HepG2 (cell line): ENCODE results near the gene TRAF3. TPM values are rescaled to one million over a fixed set of nuclear protein-coding genes. Genes with fewer than 3 reads are reported as not detected.
"Not testable (repeated sequence)": the region's sequence is repeated elsewhere in the genome, so short reads cannot be mapped to it uniquely, and the experiment has no call there.

Experiments used
- ATAC-seq: fragments of 200-7000 bp; cut with Tn5 transposase; 3 replicates; pipeline ENCODE4 v1.9.1; 2020; ENCODE audit warnings: mild to moderate bottlenecking, moderate library complexity
- BruUV-seq: library from RNA; stranded (reverse); fragments of 400-500 nt; replicated peaks from 2 replicates; lab custom pipeline; 2021; lab: Mats Ljungman, UMichigan
- CTCF ChIA-PET: fragments of 300-600 bp; formaldehyde crosslinking; extraction: SDS; loops from one replicate; lab custom pipeline; 2021; ENCODE audit warnings: low total read pairs, inconsistent platforms, low intra/inter-chr PET ratio; lab: Yijun Ruan, JAX
- POLR2A ChIA-PET: fragments of 350-600 bp; sonication (Branson Sonifier 250); formaldehyde crosslinking; loops from one replicate; lab custom pipeline; 2020; ENCODE audit warnings: antibody characterized with exemption, inconsistent platforms; lab: Yijun Ruan, JAX
- DNase-seq: peaks from one replicate; pipeline ENCODE4 v3.0.0-alpha.2; 2015; ENCODE audit warnings: low spot score
- FAIRE-seq: peaks from 3 replicates; lab custom pipeline; 2011; peaks lifted over from hg19 to GRCh38; lab: Jason Lieb, UNC
- H2AFZ ChIP-seq: one replicate; pipeline ENCODE4 v1.6.1; 2011; ENCODE audit warnings: low read length, inconsistent platforms
- H3K27ac ChIP-seq: fragments of 300-600 bp; 3 replicates; pipeline ENCODE4 v1.8.0; 2011; ENCODE audit warnings: mixed run types, mild to moderate bottlenecking, mixed read lengths, low read length, inconsistent platforms; ENCODE audit not compliant: insufficient read depth; ENCODE audit errors: extremely low read length
- H3K27me3 ChIP-seq, 2 experiments: fragments of 200-600 bp in 1 of 2; 2 replicates in 1 of 2; 3 replicates in 1 of 2; pipeline versions ENCODE4 v1.6.0 to v1.8.0; 2011; ENCODE audit warnings: low read length in 2 of 2, mild to moderate bottlenecking in 2 of 2, moderate library complexity in 2 of 2, inconsistent platforms in 1 of 2; ENCODE audit not compliant: insufficient read depth in 2 of 2, control insufficient read depth in 1 of 2
- H3K36me3 ChIP-seq, 2 experiments: fragments of 200-600 bp in 1 of 2; replicated peaks in 1 of 2; 2 replicates in 1 of 2; 3 replicates in 1 of 2; pipeline versions ENCODE4 v1.5.1 to v1.8.0; 2011; ENCODE audit warnings: low read length in 2 of 2, inconsistent platforms in 1 of 2; ENCODE audit not compliant: insufficient read depth in 2 of 2, control insufficient read depth in 1 of 2
- H3K4me1 ChIP-seq: 2 replicates; pipeline ENCODE4 v1.5.1; 2012; ENCODE audit warnings: low read length, inconsistent platforms; ENCODE audit not compliant: insufficient read depth
- H3K4me2 ChIP-seq: 2 replicates; pipeline ENCODE4 v1.6.0; 2011; ENCODE audit warnings: low read depth, low read length, inconsistent platforms
- H3K4me3 ChIP-seq, 3 experiments: fragments of 200-600 bp in 1 of 3; sonication (generic), shearing (Covaris generic) in 1 of 3; replicated peaks in 1 of 3; 2 replicates each; pipeline ENCODE4 v1.5.1; 2011 to 2016; ENCODE audit warnings: low read length in 3 of 3, inconsistent platforms in 2 of 3, low read depth in 2 of 3, mild to moderate bottlenecking in 2 of 3, control low read depth in 1 of 3, mixed read lengths in 1 of 3; ENCODE audit not compliant: insufficient read depth in 1 of 3
- H3K79me2 ChIP-seq: one replicate; pipeline ENCODE4 v1.6.1; 2011; ENCODE audit warnings: low read length, inconsistent platforms; ENCODE audit not compliant: insufficient read depth
- H3K9ac ChIP-seq: 2 replicates; pipeline ENCODE4 v1.6.0; 2011; ENCODE audit warnings: mild to moderate bottlenecking, low read depth, low read length, inconsistent platforms; ENCODE audit not compliant: insufficient read depth
- H3K9me3 ChIP-seq: 2 replicates; pipeline ENCODE4 v1.5.1; 2012; ENCODE audit warnings: mild to moderate bottlenecking, low read length
- H4K20me1 ChIP-seq: 2 replicates; pipeline ENCODE4 v1.6.0; 2011; ENCODE audit warnings: inconsistent platforms, mild to moderate bottlenecking, low read length, moderate library complexity; ENCODE audit not compliant: insufficient read depth
- AHR ChIP-seq: IDR thresholded peaks from 2 replicates; pipeline ENCODE4 v1.6.1; 2018; ENCODE audit warnings: missing genetic modification reagents, missing compliant biosample characterization
- BCL6 ChIP-seq: IDR thresholded peaks from 2 replicates; pipeline ENCODE4 v1.6.1; 2016; ENCODE audit warnings: missing genetic modification reagents, missing compliant biosample characterization
- MAFK ChIP-seq, 2 experiments: IDR thresholded peaks in 1 of 2; conservative IDR thresholded peaks in 1 of 2; 2 replicates each; pipeline ENCODE4 v1.6.1; 2011; ENCODE audit warnings: improper control_type of control experiment in 2 of 2, low read length in 2 of 2
- ZNF142 ChIP-seq: sonication (generic); formaldehyde crosslinking; IDR thresholded peaks from 2 replicates; pipeline ENCODE4 v1.4.0; 2020; ENCODE audit warnings: missing genetic modification reagents
- WGBS: methylation state at CpG from one replicate; pipeline ENCODE4 v1.1.6; 2017; ENCODE audit warnings: low lambda C conversion rate; 5-methylcytosine and 5-hydroxymethylcytosine counted together
- in situ Hi-C: cut with HindIII; loops from 2 replicates; pipeline ENCODE4 v1.10.0; 2017; ENCODE audit warnings: low pct_unique_long_range_greater_than_20kb; ENCODE audit not compliant: extremely low pct_ligation_motif_present
- intact Hi-C: fragments of 100-400 bp; cut with micrococcal nuclease; formaldehyde crosslinking; loops from one replicate; pipeline ENCODE4 v1.10.0; 2022; ENCODE audit not compliant: unreplicated experiment
- polyA plus RNA-seq, 8 experiments: library from polyadenylated mRNA; depleted of rRNA in 3 of 8; stranded (reverse) in 7 of 8; unstranded in 1 of 8; fragments of >200 nt; fragmentation: Illumina TruSeq in 4 of 8; extraction: Trizol in 4 of 8; gene quantifications; 2 replicates each; pipeline versions ENCODE4 v1.2.1 to v1.2.3, GENCODE V29; 2011 to 2016; ENCODE audit warnings: low read depth in 4 of 8, missing spikeins in 1 of 8, mixed read lengths in 1 of 8; ENCODE audit not compliant: insufficient read depth in 1 of 8
- total RNA-seq, 5 experiments: library from RNA; depleted of rRNA; stranded (reverse); fragments of >200 nt; fragmentation: Illumina TruSeq; extraction: Trizol; gene quantifications; 2 replicates each; pipeline ENCODE4 v1.2.3, GENCODE V29; 2016; ENCODE audit warnings: low read depth in 1 of 5

The TRAF3 gene
- total and polyA plus RNA-seq, 2 of the 13 experiments (the other 11 are each of a cell fraction or from before 2014, with no cell fraction given): 6.9 to 12.2 TPM

- TF ChIP-seq MAFK (conservative IDR thresholded peaks at IDR 0.05 in 1 of 2, IDR thresholded peaks at IDR 0.05 in 1 of 2; ENCODE audit: low read length in 2 of 2) (no peak), BCL6 (CRISPR knock-in tag) (no peak), AHR (CRISPR knock-in tag) (no peak), ZNF142 (CRISPR knock-in tag) (no peak)
Measured at GRCh38 chr14:102835959-102836358, 58.7 kb downstream of the TRAF3 start (continued).

GRCh38 chr14:102837120-102837519 is 59.9 kb downstream of the TRAF3 start:
- in situ Hi-C loops, H3K36me3 ChIP-seq, H3K9me3 ChIP-seq, ATAC-seq, H2AFZ ChIP-seq, H4K20me1 ChIP-seq, H3K79me2 ChIP-seq, H3K4me3 ChIP-seq, H3K27me3 ChIP-seq, DNase-seq, H3K9ac ChIP-seq, intact Hi-C loops, FAIRE-seq, POLR2A ChIA-PET, H3K27ac ChIP-seq, H3K4me1 ChIP-seq, H3K4me2 ChIP-seq, CTCF ChIA-PET, BruUV-seq: not testable (repeated sequence)
- 92% methylated on average over 5 of the region's 5 CpGs for WGBS
